Measurements from ENCODE around the gene CHD3.
A peak's percentile ranks its signal among the peaks of the same experiment; 100 is the strongest.

CHD3 gene

DNA sequence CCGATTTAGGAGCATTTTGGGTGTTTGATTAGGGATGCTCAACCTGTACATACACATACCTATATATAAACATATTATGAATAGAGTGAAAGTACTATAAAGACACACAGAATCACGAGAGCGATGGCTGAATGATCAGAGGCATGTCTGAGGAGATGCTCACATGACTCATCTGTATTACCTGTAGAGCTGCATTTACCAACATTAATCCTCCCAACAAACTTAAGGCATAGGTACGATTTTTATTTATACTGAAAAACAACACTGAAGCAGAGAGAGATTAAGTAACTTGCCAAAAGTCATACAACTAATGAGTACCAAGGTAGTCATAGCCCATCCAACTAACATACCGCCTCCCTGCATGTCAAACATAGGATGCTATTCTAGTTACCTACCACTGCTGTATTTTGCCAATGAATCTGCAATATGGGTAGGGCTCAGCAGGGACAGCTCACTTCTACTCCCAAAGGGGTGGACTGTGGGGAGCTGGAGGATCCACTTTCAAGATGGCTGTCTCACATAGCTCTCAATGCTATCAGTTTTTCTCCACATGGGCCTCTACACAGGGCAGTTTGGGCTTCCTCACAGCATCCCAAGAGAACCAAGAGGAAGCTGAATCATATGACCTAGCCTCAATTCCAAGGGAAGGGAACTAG lies 23.5 kb upstream of the CHD3 start:
- DNase-seq (ENCODE audit: low read depth) = no peak

DNA sequence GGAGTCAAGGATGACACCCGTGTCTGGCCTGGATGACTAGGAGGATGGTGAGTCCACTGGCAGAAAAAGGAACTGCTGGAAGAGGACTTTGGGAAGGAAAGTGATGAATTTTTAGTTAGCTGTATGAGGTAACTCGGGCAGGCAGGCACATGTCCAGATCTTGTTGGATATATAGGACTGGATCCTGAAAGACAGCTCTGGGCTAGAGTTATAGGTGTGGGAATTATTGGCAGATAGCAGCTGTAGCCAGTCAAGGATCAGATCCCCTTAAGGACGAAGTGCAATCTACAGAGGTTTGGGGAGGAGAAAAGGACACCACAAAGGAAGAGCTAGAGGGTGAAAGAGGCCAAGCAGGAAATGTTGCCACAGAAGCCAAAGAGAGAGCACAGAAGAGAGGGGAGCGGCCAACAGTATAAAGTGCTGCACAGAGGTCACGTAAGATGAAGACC lies 20.7 kb upstream of the CHD3 start:
- no peak for DNase-seq (ENCODE audit: low read depth)

- no peak for DNase-seq (ENCODE audit: low read depth)
Observed at GRCh38 chr17:7873051-7873450, 15.5 kb upstream of the CHD3 start.

GRCh38 chr17:7875804-7876370 lies 12.7 kb upstream of the CHD3 start:
- no peak for DNase-seq (ENCODE audit: low read depth)

GRCh38 chr17:7878234-7878633 lies 10.4 kb upstream of the CHD3 start:
- no peak for DNase-seq (ENCODE audit: low read depth)

DNA sequence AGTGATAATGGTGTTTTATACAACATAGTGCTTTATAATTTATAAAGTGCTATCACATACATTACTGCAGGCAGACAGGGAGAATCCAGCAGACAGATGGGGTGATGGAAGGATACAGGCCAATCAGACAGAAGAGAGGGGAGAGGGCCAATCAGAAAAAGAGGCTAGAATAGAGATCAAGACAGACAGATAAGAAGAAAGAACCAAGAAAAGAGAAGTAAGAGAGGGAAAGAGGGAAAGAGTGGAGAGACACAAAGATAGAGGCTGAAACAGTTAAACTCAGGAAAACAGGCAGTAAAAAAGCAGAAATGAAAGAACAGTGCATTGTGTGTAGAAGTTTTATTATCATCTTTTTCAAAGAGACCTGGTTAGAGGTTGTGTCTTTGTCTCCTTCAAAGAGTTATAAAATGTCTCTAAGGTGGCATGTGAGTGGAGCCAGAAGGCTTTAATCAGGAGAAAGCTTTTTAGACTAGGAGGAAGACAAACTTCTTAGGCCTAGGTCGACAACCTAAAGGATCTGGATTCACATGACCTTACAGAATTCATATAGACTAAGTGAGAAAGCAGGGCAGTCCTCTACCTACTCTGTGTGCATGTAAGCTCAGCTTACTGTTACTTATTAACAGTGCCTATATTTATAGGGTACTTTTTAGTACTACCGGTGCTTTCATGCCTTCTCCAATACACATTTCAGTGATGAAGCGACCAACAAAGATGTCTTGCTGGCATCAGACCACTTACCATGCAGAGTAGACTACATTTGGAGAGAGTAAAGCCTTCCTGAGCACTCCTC lies 8.3 kb upstream of the CHD3 start:
- no peak for DNase-seq (ENCODE audit: low read depth)

DNA sequence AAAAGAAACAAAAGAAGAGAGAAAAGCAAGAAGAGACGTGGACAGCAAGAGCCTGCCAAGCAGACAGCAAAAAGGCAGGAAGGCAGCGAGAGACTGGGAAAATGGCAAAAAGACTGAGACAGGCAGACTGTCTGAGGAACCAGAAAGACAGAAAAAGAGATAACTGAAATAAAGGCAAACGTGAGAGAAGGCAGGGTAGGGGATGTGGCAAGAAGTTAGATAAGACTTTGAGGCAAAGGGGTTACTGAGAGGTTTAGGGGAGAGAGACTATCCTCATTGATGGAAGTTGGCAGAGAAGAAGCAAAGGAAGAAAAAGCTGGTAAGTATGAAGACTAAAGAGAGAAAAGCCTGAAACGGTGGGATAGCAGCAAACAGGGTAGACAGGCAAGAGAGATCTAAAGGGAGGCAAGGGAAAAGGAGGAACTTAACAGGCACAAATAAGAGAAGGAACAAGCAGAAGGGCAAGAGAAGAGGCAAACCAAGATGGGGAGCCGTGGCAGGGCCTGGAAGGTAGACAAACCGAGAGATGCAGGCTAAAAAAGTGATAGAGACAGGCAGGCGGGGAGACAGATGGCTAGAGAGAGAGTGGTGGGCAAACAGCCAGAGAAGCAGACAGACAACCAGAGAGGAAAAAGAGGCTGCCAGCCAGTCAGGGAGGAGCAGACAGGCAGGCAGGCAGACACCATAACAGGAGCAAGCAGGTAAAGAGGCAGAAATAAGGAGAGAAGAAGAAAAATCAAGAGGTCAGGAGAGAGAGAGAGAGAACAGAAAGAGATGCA lies 7.1 kb upstream of the CHD3 start:
- DNase-seq (ENCODE audit: low read depth) = no peak

DNA sequence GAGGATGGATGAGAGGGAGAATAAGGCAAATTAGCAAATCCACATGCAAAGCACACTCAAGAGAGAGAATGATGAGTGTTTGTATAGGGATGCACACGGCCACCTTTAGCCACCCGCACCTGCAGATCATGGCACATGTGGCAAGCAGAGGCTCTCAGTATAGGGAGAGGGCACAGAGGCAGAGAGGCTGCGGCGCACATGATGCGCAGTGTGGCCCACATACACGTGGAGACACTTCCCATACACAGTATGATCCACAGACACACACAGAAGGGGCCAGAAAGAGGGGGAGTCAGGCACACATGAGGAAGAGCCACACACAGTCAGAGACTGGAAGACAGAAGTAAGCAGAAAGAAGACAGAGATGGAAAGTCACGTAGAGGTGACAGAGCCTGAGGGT lies 6.5 kb upstream of the CHD3 start:
- no peak for DNase-seq (ENCODE audit: low read depth)

DNA sequence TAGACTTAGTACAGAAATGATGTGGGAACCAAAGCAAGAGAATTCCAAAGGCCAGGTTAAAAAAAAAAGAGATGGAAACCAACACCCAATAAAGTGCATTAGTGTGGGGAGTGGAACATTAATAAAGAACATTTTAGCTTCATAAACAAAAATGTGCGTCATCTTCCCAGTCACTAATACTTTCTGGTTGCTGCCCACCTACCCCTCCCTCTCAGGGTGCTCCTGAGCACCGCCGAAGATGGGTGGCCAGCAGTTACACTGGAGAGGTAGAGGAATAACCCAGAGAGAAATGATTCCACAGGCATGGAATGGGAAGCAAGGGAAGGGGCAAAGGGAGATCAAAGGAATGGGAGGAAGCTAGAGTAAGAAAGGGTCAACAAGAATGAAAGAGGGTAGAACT lies 6.0 kb upstream of the CHD3 start:
- no peak for DNase-seq (ENCODE audit: low read depth)

- no peak for DNase-seq (ENCODE audit: low read depth)
Observed at GRCh38 chr17:7883781-7884386, 4.7 kb upstream of the CHD3 start.

GRCh38 chr17:7884581-7885366 lies 3.8 kb upstream of the CHD3 start:
- no peak for DNase-seq (ENCODE audit: low read depth)

DNA sequence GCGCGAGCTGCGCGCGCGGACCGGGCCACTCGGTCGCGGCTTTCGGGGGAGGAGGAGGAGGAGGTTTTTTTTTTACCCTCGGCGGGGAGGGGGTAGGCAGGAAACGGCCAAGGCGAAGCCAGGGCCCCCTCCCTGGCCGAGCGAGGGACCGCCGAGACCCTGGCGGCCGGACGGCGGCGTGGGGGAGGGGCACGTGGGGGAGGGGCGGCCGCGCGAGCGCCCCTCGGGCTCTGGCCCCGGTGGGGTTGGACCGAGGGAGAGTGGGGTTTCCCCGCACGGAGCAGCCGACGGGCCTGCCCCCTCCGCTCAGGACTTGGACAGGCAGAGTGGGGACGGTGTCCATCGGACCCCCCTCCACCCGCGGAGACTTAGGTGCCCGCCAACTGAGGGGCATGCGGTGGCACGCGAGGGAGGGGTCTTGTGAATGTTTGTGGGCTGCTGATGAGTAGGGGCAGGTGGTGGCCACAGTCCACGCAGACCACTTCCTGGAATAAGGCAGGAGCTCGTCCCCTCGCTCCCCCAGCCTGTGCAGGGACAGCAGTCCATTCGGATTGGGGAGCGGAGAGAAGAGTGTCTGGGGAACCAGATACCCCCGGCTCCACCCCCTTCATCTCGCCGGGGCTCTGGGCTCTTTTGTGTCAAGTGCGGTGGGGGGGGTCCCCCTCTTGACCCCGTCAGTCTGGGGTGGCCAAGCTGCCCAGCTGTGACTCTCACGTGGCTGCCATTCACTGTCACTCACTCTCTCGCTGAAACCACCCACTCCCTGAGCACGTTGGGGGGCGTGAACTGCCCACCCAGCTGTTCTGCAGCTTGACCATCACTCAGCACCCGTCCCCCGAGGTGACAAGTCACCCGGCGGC lies 3.0 kb upstream of the CHD3 start:
- DNase-seq (ENCODE audit: low read depth) = no peak

DNA sequence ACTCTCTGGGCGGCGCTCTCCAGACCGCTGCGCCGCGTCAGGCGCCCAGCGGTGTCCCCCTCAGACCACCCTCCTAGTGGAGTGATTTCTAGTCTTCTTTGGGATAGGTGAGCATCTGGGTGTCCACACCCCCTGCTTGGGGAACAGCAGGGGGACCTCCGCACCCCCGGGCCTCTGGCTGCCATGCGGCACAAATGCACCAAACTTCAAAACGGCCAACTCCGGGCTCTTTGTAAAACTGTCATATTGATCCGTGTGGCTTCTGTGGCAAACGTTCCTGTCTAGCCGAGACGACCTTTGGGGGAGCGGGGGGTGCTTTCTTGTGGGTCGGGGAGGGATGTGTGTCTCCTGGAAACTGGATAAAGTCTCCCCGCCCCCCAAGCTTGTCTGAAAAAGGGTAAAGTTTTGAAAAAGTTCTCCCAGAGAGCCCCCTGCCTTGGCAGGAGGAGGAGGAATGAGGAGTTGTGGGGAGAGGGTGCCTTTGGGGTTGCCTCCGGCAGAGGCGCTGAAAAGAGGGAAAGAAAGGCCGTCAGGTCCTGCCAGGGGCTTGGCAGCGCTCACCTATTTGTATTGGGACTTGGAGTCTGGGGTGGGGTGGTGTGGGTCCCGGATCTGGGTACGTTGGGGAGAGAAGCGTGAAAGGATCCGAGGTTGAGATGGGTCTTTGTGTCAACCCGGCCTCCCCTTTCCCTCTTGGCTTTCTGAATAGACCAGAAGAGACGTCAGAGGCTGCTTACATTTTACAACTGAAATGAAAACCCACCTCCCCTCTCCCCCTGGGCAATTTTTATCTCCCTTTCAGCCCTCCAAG lies 2.2 kb upstream of the CHD3 start:
- no peak for DNase-seq (ENCODE audit: low read depth)

GRCh38 chr17:7887038-7887481 lies 1.5 kb upstream of the CHD3 start:
- no peak for DNase-seq (ENCODE audit: low read depth)

DNA sequence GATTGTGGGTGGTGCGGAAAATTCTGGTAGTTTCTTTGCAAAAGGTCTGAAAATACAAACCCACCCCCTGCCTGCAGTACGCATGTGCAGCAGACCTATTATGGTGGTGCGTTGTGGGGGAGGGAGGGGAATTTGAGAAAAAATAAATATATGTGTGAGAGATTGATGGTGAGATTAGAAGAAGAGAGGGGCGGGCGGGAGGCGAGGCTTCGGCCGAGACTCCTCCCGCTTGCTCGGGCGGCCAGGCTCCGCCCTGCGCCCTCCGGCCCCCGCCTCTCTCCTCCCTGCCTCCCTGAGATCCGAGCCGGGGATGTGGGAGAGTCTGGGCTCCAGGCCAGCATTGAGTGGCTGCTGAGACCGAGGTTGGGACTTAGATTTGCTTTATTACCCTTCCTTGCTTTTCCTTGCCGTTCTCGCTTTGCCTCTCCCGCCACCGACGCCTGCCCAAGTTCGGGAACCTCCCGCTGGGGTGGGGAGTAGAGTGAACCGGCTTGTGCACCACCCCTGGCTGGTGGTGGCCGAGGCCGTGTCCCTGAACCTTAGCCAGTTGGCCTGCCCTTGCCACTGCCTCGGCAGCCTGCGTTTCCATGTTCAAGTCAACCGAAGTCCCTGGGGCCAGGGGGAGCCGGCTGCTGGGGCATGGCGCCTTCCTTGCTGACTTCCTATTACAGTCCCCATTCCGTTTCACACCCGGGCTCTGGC lies 956 bp upstream of the CHD3 start:
- peak; percentile 73 for DNase-seq (ENCODE audit: low read depth)

GRCh38 chr17:7889166-7889955 lies 772 bp downstream of the CHD3 start:
- DNase-seq (ENCODE audit: low read depth) = no peak

GRCh38 chr17:7893187-7893880 lies 4.7 kb downstream of the CHD3 start:
- DNase-seq (ENCODE audit: low read depth) = no peak
